ENCODE data around the gene OR1L4.

DNA sequence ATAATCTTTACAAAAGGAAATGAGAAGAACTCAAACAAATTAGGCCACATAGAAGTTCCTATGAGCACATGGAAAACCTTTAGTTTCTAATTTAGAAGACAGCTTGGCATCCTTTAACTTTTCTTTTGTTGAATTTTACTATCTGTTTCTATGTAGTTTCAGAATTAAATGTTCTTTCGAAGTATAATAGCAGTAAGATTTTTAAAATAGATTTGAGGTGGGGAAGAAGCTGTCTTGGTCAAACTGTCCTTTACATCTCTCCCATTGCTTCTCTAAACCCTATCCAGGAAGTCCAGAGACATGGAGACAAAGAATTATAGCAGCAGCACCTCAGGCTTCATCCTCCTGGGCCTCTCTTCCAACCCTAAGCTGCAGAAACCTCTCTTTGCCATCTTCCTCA, at the start of gene OR1L4:
- TF ChIP-seq SREBF2 (CRISPR knock-in tag; IDR thresholded peaks at IDR 0.05) (no peak), PCBP2 (IDR thresholded peaks at IDR 0.05; ENCODE audit: low read depth, low read length, poor library complexity, severe bottlenecking) (no peak), ZNF274 (IDR thresholded peaks at IDR 0.05; ENCODE audit: borderline replicate concordance, low read depth, low read length) (no peak)
